GM18870 (cell line): ENCODE measurements around the gene CSTF2T.

ENCODE experiments used
- ATAC-seq: cut with Tn5 transposase; IDR thresholded peaks from one replicate; pipeline ENCODE4 v1.9.1; 2021; ENCODE audit warnings: moderate library complexity; ENCODE audit not compliant: unreplicated experiment

CSTF2T gene

GRCh38 chr10:51699475-51700227, at the start of gene CSTF2T:
Gene CSTF2T, minus strand, starts transcription at chr10:51699595. Its CDS starts 46 bp downstream, at chr10:51699549.
- peak; percentile 96 for ATAC-seq

GRCh38 chr10:51748959-51749358, 49.6 kb upstream of the CSTF2T start:
- ATAC-seq = no peak

- ATAC-seq = no peak
Measured at GRCh38 chr10:51747216-51747615, 47.8 kb upstream of the CSTF2T start.

GRCh38 chr10:51745397-51745796, 46.0 kb upstream of the CSTF2T start:
- ATAC-seq = no peak

GRCh38 chr10:51744235-51745000, 45.0 kb upstream of the CSTF2T start:
- no peak for ATAC-seq

- peak; percentile 89 for ATAC-seq
Measured at GRCh38 chr10:51743146-51743545, 43.8 kb upstream of the CSTF2T start.

- ATAC-seq = no peak
Measured at GRCh38 chr10:51733057-51733456, 33.7 kb upstream of the CSTF2T start.

- ATAC-seq = no peak
Measured at GRCh38 chr10:51729822-51730555, 30.6 kb upstream of the CSTF2T start.

GRCh38 chr10:51724038-51724437, 24.6 kb upstream of the CSTF2T start:
- no peak for ATAC-seq

- no peak for ATAC-seq
Measured at GRCh38 chr10:51718804-51719291, 19.5 kb upstream of the CSTF2T start.

GRCh38 chr10:51716981-51717380, 17.6 kb upstream of the CSTF2T start:
- no peak for ATAC-seq

GRCh38 chr10:51711519-51711891, 12.1 kb upstream of the CSTF2T start:
- no peak for ATAC-seq

- ATAC-seq = no peak
Measured at GRCh38 chr10:51709324-51709972, 10.1 kb upstream of the CSTF2T start.

- ATAC-seq = no peak
Measured at GRCh38 chr10:51708609-51709008, 9.2 kb upstream of the CSTF2T start.

GRCh38 chr10:51707821-51708424, 8.5 kb upstream of the CSTF2T start:
- no peak for ATAC-seq

GRCh38 chr10:51707392-51707791, 8.0 kb upstream of the CSTF2T start:
- no peak for ATAC-seq

- ATAC-seq = no peak
Measured at GRCh38 chr10:51706225-51706624, 6.8 kb upstream of the CSTF2T start.

- no peak for ATAC-seq
Measured at GRCh38 chr10:51705774-51706173, 6.4 kb upstream of the CSTF2T start.

- no peak for ATAC-seq
Measured at GRCh38 chr10:51700228-51700817, 928 bp upstream of the CSTF2T start.

GRCh38 chr10:51699145-51699474, 285 bp downstream of the CSTF2T start:
- ATAC-seq = peak; percentile 30
